Fibroblast of lung (primary cell): ENCODE data around the gene CIPC. TPM values are rescaled to one million over a fixed set of nuclear protein-coding genes. Genes with fewer than 3 reads are reported as not detected.

Experiments used
- DNase-seq, 2 donors: peaks; one replicate each; pipeline versions ENCODE4 v3.0.0 to v3.0.0-alpha.2; 2010; ENCODE audit warnings: low read depth in 2 of 2
- H2AFZ ChIP-seq: 2 replicates; pipeline ENCODE4 v1.5.1; 2012; ENCODE audit warnings: low read length, control low read depth, inconsistent platforms
- H3K27ac ChIP-seq: 2 replicates; pipeline ENCODE4 v1.5.1; 2011; ENCODE audit warnings: low read length, control low read depth; ENCODE audit not compliant: insufficient read depth
- H3K27me3 ChIP-seq: 2 replicates; pipeline ENCODE4 v1.5.1; 2011; ENCODE audit warnings: mild to moderate bottlenecking, low read length; ENCODE audit not compliant: control insufficient read depth, insufficient read depth
- H3K36me3 ChIP-seq: 2 replicates; pipeline ENCODE4 v1.5.1; 2011; ENCODE audit warnings: low read length; ENCODE audit not compliant: control insufficient read depth, insufficient read depth
- H3K4me1 ChIP-seq: 2 replicates; pipeline ENCODE4 v1.5.1; 2011; ENCODE audit warnings: low read length; ENCODE audit not compliant: control insufficient read depth, insufficient read depth; ENCODE audit errors: extremely low read depth
- H3K4me2 ChIP-seq: 2 replicates; pipeline ENCODE4 v1.5.1; 2011; ENCODE audit warnings: low read length, control low read depth; ENCODE audit not compliant: insufficient read depth; ENCODE audit errors: extremely low read depth
- H3K4me3 ChIP-seq, 4 experiments: fragments of 200-600 bp in 1 of 4; sonication (generic) in 1 of 4; replicated peaks in 1 of 4; 2 replicates each; pipeline ENCODE4 v1.5.1; 2011 to 2016; ENCODE audit warnings: low read length in 4 of 4, low read depth in 3 of 4, mild to moderate bottlenecking in 3 of 4, control low read depth in 2 of 4, inconsistent platforms in 1 of 4, mixed read lengths in 1 of 4; ENCODE audit not compliant: insufficient read depth in 1 of 4; ENCODE audit errors: control extremely low read depth in 1 of 4
- H3K79me2 ChIP-seq: 2 replicates; pipeline ENCODE4 v1.5.1; 2012; ENCODE audit warnings: mild to moderate bottlenecking, low read length, inconsistent platforms; ENCODE audit not compliant: control insufficient read depth, insufficient read depth
- H3K9ac ChIP-seq: 2 replicates; pipeline ENCODE4 v1.5.1; 2011; ENCODE audit warnings: mild to moderate bottlenecking, low read length, control low read depth; ENCODE audit not compliant: insufficient read depth
- H3K9me3 ChIP-seq: 2 replicates; pipeline ENCODE4 v1.5.1; 2012; ENCODE audit warnings: low read depth, low read length; ENCODE audit not compliant: control insufficient read depth, insufficient read depth
- H4K20me1 ChIP-seq: 2 replicates; pipeline ENCODE4 v1.5.1; 2011; ENCODE audit warnings: low read length; ENCODE audit not compliant: control insufficient read depth, insufficient read depth; ENCODE audit errors: extremely low read depth
- CTCF ChIP-seq, 2 donors: IDR thresholded peaks in 1 of 2; conservative IDR thresholded peaks in 1 of 2; 1 replicate in 1 of 2; 2 replicates in 1 of 2; pipeline ENCODE4 v1.5.1; 2011 to 2012; ENCODE audit warnings: low read length in 2 of 2, control low read depth in 1 of 2, inconsistent platforms in 1 of 2, low read depth in 1 of 2, mild to moderate bottlenecking in 1 of 2
- EZH2 ChIP-seq: IDR thresholded peaks from 2 replicates; pipeline ENCODE4 v1.5.1; 2012; ENCODE audit warnings: low read length, control low read depth, mild to moderate bottlenecking; ENCODE audit errors: missing control alignments
- polyA plus RNA-seq, 2 donors: library from polyadenylated mRNA; depleted of rRNA in 1 of 2; stranded (reverse) in 1 of 2; unstranded in 1 of 2; fragments of >200 nt; gene quantifications; 2 replicates each; pipeline ENCODE4 v1.2.1, GENCODE V29; 2011 to 2012; ENCODE audit warnings: missing spikeins in 1 of 2
- total RNA-seq: library from RNA; depleted of rRNA; stranded (reverse); fragments of >200 nt; gene quantifications from 2 replicates; pipeline ENCODE4 v1.2.1, GENCODE V29; 2014

The CIPC gene
- total and polyA plus RNA-seq, 2 donors (not counting 1 experiment from before 2014, with no cell fraction given) = 12.1 to 12.8 TPM

- no peaks in the 10 kb centered on the region for H3K79me2 ChIP-seq
- no peak overlapping the region for H3K9ac ChIP-seq
- no peak for DNase-seq
- H3K4me1 ChIP-seq = no peaks in the 10 kb centered on the region
- H3K27me3 ChIP-seq = peaks cover 52% of the 10 kb centered on the region
- no peaks in the 10 kb centered on the region for H3K9me3 ChIP-seq
- H4K20me1 ChIP-seq = no peaks in the 10 kb centered on the region
- H3K4me2 ChIP-seq = no peak overlapping the region
- no peak overlapping the region for H3K27ac ChIP-seq
- TF ChIP-seq EZH2 (no peak), CTCF (conservative IDR thresholded peaks at IDR 0.05 in 1 of 2, IDR thresholded peaks at IDR 0.05 in 1 of 2; ENCODE audit: low read depth in 1 of 2, low read length in 2 of 2) (no peak)
- H3K4me3 ChIP-seq = no peak overlapping the region
- H3K36me3 ChIP-seq = no peaks in the 10 kb centered on the region
- H2AFZ ChIP-seq = no peak overlapping the region
Observed at GRCh38 chr14:77144412-77145115, 46.5 kb downstream of the CIPC start.

GRCh38 chr14:77145975-77146740 is 48.1 kb downstream of the CIPC start:
- Histone ChIP-seq H3K79me2 (no peaks in the 10 kb centered on the region), H3K27me3 (peaks cover 43% of the 10 kb centered on the region)

More at GRCh38 chr14:77145975-77146740, 48.1 kb downstream of the CIPC start:
- Histone ChIP-seq H3K4me1 (no peaks in the 10 kb centered on the region), H3K36me3 (no peaks in the 10 kb centered on the region), H3K27ac (no peak overlapping the region), H3K4me3 (no peak overlapping the region), H4K20me1 (no peaks in the 10 kb centered on the region), H3K4me2 (no peak overlapping the region), H2AFZ (no peak overlapping the region), H3K9ac (no peak overlapping the region), H3K9me3 (no peaks in the 10 kb centered on the region)
- DNase-seq = no peak
- TF ChIP-seq EZH2 (peak; percentile 30), CTCF (conservative IDR thresholded peaks at IDR 0.05 in 1 of 2, IDR thresholded peaks at IDR 0.05 in 1 of 2; ENCODE audit: low read depth in 1 of 2, low read length in 2 of 2) (no peak)
